A549 (cell line): ENCODE results near the gene ASNSD1.

Experiments used
- CHD4 ChIP-seq: fragments of 200-600 bp; sonication (generic); IDR thresholded peaks from 2 replicates; pipeline ENCODE4 v1.6.1; 2016; ENCODE audit warnings: antibody characterized with exemption, mild to moderate bottlenecking, borderline replicate concordance
- POLR2A ChIP-seq: IDR thresholded peaks from 2 replicates; pipeline ENCODE4 v1.6.1; 2012; ENCODE audit warnings: mild to moderate bottlenecking, low read length
- TF ChIP-seq, protein P1 (sequence below): IDR thresholded peaks from 2 replicates; pipeline ENCODE4 v1.6.1; 2012
- TF ChIP-seq, protein P2 (sequence below): fragments of >200 bp; sonication (Bioruptor Twin); formaldehyde crosslinking; IDR thresholded peaks from 3 replicates; pipeline ENCODE4 v1.5.1; 2016
- TF ChIP-seq, protein P3 (sequence below): fragments of 200-600 bp; sonication (generic); IDR thresholded peaks from 2 replicates; pipeline ENCODE4 v1.6.1; 2016; ENCODE audit warnings: antibody characterized with exemption, mild to moderate bottlenecking, moderate library complexity

DNA sequence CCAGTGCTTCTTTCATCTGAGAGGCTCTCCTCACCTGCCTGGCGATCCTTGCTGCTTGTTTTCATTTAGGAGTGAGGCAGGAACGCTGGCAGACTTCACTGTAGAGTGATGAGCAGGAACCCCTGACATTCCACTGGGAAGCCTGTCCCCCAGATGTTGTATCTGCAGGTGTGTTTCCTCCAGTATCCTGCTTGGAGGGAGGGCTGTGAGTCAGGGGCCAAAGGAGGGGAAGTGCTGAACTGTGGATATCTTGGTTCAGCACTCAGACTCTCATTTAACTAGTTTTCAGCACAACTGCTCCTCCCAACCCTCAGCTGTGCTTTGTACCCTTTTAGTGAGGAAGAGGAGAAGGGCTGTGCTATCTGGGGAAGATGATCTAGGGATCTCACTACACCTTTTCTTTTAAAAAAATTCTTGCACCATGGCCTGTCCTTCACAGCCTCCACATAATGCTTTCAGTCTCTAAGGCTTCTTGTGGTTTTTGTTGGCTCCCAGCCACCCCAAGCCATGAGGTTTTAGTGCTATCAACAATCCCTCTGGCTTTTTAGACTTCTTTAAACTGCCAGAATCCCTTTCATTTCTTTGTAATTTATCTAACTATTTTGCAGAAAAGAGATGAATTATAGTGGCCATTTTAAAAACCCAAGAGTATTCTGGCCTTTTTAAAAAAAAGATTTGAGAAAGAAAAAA, 24.4 kb downstream of the ASNSD1 start:
- no peak for TF ChIP-seq POLR2A
- TF ChIP-seq, protein P1, sequence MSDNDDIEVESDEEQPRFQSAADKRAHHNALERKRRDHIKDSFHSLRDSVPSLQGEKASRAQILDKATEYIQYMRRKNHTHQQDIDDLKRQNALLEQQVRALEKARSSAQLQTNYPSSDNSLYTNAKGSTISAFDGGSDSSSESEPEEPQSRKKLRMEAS: no peak
- TF ChIP-seq, protein P2, sequence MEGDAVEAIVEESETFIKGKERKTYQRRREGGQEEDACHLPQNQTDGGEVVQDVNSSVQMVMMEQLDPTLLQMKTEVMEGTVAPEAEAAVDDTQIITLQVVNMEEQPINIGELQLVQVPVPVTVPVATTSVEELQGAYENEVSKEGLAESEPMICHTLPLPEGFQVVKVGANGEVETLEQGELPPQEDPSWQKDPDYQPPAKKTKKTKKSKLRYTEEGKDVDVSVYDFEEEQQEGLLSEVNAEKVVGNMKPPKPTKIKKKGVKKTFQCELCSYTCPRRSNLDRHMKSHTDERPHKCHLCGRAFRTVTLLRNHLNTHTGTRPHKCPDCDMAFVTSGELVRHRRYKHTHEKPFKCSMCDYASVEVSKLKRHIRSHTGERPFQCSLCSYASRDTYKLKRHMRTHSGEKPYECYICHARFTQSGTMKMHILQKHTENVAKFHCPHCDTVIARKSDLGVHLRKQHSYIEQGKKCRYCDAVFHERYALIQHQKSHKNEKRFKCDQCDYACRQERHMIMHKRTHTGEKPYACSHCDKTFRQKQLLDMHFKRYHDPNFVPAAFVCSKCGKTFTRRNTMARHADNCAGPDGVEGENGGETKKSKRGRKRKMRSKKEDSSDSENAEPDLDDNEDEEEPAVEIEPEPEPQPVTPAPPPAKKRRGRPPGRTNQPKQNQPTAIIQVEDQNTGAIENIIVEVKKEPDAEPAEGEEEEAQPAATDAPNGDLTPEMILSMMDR: no peak
- TF ChIP-seq, protein P3, sequence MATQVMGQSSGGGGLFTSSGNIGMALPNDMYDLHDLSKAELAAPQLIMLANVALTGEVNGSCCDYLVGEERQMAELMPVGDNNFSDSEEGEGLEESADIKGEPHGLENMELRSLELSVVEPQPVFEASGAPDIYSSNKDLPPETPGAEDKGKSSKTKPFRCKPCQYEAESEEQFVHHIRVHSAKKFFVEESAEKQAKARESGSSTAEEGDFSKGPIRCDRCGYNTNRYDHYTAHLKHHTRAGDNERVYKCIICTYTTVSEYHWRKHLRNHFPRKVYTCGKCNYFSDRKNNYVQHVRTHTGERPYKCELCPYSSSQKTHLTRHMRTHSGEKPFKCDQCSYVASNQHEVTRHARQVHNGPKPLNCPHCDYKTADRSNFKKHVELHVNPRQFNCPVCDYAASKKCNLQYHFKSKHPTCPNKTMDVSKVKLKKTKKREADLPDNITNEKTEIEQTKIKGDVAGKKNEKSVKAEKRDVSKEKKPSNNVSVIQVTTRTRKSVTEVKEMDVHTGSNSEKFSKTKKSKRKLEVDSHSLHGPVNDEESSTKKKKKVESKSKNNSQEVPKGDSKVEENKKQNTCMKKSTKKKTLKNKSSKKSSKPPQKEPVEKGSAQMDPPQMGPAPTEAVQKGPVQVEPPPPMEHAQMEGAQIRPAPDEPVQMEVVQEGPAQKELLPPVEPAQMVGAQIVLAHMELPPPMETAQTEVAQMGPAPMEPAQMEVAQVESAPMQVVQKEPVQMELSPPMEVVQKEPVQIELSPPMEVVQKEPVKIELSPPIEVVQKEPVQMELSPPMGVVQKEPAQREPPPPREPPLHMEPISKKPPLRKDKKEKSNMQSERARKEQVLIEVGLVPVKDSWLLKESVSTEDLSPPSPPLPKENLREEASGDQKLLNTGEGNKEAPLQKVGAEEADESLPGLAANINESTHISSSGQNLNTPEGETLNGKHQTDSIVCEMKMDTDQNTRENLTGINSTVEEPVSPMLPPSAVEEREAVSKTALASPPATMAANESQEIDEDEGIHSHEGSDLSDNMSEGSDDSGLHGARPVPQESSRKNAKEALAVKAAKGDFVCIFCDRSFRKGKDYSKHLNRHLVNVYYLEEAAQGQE: no peak
- TF ChIP-seq CHD4: no peak
